Measurements from ENCODE around the gene TPCN2. TPM values are rescaled to one million over a fixed set of nuclear protein-coding genes. Genes with fewer than 3 reads are reported as not detected.

The TPCN2 gene
- total RNA-seq, 1 experiment from 2014 or later, result 20.6 TPM

GRCh38 chr11:69174841-69175240 is 126.1 kb downstream of the TPCN2 start:
- in situ Hi-C loops (cut with HindIII; ENCODE audit: low pct_unique_long_range_greater_than_20kb, low sequenced_read_pairs), result no loop called here
- ChIA-PET POLR2A (no interaction called here), CTCF (no interaction called here)
- H3K27me3 ChIP-seq (ENCODE audit: control insufficient read depth, insufficient read depth, low read length), result no peaks in the 10 kb centered on the region
- H3K36me3 ChIP-seq (ENCODE audit: control insufficient read depth, insufficient read depth, low read length), result no peaks in the 10 kb centered on the region
- H3K9me3 ChIP-seq (ENCODE audit: control insufficient read depth, insufficient read depth, low read depth, low read length), result no peaks in the 10 kb centered on the region
- H3K4me1 ChIP-seq (ENCODE audit: control insufficient read depth, insufficient read depth, low read length), result no peaks in the 10 kb centered on the region
- TF ChIP-seq SIN3A (IDR thresholded peaks at IDR 0.05; ENCODE audit: borderline replicate concordance, insufficient read depth, low read depth, low read length), result no peak
- TF ChIP-seq POLR2AphosphoS5 (IDR thresholded peaks at IDR 0.05; ENCODE audit: low read depth, low read length), result no peak
- no peak for TF ChIP-seq REST (IDR thresholded peaks at IDR 0.05; ENCODE audit: insufficient read depth in 1 of 2, low read depth in 2 of 2, low read length in 1 of 2)
- no peak for TF ChIP-seq CTCF (IDR thresholded peaks at IDR 0.05)
- no peak for TF ChIP-seq TCF7L2 (IDR thresholded peaks at IDR 0.05; ENCODE audit: low read depth, low read length)
- no peak for DNase-seq (ENCODE audit: low read depth, low spot score)
- H3K4me3 ChIP-seq (ENCODE audit: low read depth in 2 of 2, low read length in 2 of 2), result no peak overlapping the region
- no peak for ATAC-seq
- intact Hi-C loops (cut with micrococcal nuclease; ENCODE audit: unreplicated experiment), result no loop called here
- BruUV-seq (replicated peaks), result no TSS peak
- no peak overlapping the region for H3K27ac ChIP-seq (ENCODE audit: low read length)

- TF ChIP-seq CTCF (IDR thresholded peaks at IDR 0.05) (no peak), POLR2AphosphoS5 (IDR thresholded peaks at IDR 0.05; ENCODE audit: low read depth, low read length) (no peak), TCF7L2 (IDR thresholded peaks at IDR 0.05; ENCODE audit: low read depth, low read length) (no peak), SIN3A (IDR thresholded peaks at IDR 0.05; ENCODE audit: borderline replicate concordance, insufficient read depth, low read depth, low read length) (no peak), REST (IDR thresholded peaks at IDR 0.05; ENCODE audit: insufficient read depth in 1 of 2, low read depth in 2 of 2, low read length in 1 of 2) (no peak)
- peak; percentile 54 for ATAC-seq
- Histone ChIP-seq H3K27me3 (ENCODE audit: control insufficient read depth, insufficient read depth, low read length) (no peaks in the 10 kb centered on the region), H3K36me3 (ENCODE audit: control insufficient read depth, insufficient read depth, low read length) (no peaks in the 10 kb centered on the region), H3K4me3 (ENCODE audit: low read depth in 2 of 2, low read length in 2 of 2) (no peak overlapping the region), H3K9me3 (ENCODE audit: control insufficient read depth, insufficient read depth, low read depth, low read length) (no peaks in the 10 kb centered on the region), H3K4me1 (ENCODE audit: control insufficient read depth, insufficient read depth, low read length) (no peaks in the 10 kb centered on the region), H3K27ac (ENCODE audit: low read length) (no peak overlapping the region)
- no peak for DNase-seq (ENCODE audit: low read depth, low spot score)
- ChIA-PET POLR2A (no interaction called here), CTCF (no interaction called here)
- in situ Hi-C loops (cut with HindIII; ENCODE audit: low pct_unique_long_range_greater_than_20kb, low sequenced_read_pairs) (no loop called here), intact Hi-C loops (cut with micrococcal nuclease; ENCODE audit: unreplicated experiment) (no loop called here)
- BruUV-seq (replicated peaks), result no TSS peak
Measured at GRCh38 chr11:69178819-69179482, 130.2 kb downstream of the TPCN2 start.
